HG02678 (cell line): ENCODE results near the gene MMP20.
A peak's percentile ranks its signal among the peaks of the same experiment; 100 is the strongest.
"Not testable (repeated sequence)": the region's sequence is repeated elsewhere in the genome, so short reads cannot be mapped to it uniquely, and the experiment has no call there.

Source experiments
- ATAC-seq: cut with Tn5 transposase; IDR thresholded peaks from one replicate; pipeline ENCODE4 v1.9.1; 2021; ENCODE audit warnings: mild to moderate bottlenecking, moderate library complexity; ENCODE audit not compliant: unreplicated experiment

The MMP20 gene, protein sequence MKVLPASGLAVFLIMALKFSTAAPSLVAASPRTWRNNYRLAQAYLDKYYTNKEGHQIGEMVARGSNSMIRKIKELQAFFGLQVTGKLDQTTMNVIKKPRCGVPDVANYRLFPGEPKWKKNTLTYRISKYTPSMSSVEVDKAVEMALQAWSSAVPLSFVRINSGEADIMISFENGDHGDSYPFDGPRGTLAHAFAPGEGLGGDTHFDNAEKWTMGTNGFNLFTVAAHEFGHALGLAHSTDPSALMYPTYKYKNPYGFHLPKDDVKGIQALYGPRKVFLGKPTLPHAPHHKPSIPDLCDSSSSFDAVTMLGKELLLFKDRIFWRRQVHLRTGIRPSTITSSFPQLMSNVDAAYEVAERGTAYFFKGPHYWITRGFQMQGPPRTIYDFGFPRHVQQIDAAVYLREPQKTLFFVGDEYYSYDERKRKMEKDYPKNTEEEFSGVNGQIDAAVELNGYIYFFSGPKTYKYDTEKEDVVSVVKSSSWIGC

DNA sequence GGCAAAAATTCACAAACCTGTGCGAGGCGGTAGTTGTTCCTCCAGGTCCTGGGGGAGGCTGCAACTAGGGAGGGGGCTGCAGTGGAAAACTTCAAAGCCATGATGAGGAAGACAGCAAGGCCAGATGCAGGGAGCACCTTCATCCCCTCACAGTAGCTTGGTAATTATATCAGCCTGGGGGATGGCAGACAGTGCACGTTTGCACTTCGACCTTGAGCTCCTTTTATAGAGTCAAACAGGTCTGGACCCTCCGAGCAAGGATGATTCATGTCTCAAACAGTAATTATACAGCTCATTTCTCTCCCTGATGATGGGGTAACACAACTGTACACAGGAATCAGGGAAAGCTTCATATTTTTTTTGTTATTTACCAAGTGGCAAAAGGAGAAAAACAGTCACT, at the start of gene MMP20:
Gene MMP20 (minus strand): TSS at position 156 of the 400 bp plus-strand sequence. CDS start 13 bp downstream, at position 143.
- ATAC-seq: no peak

DNA sequence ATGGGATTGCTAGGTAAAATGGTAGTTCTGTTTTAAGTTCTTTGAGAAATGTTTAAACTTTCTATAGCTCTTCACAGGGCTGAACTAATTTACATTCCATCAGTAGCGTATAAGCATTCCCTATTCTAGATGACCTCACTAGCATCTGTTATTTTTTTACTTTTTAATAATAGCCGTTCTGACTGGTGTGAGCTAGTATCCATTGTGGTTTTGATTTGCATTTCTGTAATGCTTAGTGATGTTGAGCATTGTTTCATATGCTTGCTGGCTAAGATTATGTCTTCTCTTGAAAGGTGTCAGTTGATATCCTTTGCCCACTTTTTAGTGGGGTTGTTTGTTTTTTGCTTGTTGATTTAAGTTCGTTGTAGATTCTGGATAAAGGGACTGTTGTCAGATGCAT, 44.5 kb upstream of the MMP20 start:
- ATAC-seq: peak; percentile 65

DNA sequence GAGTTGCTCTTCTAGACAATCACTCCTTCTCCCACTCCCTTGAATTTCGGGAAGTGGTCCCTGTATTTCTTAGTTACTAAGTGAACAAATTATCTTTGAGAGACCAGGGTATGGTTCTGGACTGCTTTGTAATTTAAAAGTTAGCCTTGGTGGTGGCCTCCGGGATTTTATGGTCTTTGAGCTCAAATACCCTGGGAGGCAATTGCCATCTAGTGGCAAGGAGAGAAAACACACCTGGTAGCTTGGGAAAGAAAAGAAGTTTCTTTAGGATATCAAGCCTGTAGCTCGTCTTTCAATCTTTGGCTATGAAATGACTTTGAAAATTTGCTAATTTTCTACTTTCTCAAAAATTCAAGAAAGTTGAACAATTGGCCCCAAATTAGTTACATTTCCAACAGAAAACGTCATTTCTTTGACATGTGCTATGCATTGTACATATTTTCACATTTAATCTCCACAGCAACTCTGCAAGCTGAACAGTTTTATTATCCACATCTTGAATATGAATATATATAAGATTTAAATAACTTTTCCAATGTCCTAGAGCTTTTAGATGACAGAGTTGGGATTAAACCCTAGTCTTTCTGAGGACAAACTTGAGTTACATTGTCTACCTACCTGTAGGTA, 41.3 kb upstream of the MMP20 start:
- peak; percentile 59 for ATAC-seq

DNA sequence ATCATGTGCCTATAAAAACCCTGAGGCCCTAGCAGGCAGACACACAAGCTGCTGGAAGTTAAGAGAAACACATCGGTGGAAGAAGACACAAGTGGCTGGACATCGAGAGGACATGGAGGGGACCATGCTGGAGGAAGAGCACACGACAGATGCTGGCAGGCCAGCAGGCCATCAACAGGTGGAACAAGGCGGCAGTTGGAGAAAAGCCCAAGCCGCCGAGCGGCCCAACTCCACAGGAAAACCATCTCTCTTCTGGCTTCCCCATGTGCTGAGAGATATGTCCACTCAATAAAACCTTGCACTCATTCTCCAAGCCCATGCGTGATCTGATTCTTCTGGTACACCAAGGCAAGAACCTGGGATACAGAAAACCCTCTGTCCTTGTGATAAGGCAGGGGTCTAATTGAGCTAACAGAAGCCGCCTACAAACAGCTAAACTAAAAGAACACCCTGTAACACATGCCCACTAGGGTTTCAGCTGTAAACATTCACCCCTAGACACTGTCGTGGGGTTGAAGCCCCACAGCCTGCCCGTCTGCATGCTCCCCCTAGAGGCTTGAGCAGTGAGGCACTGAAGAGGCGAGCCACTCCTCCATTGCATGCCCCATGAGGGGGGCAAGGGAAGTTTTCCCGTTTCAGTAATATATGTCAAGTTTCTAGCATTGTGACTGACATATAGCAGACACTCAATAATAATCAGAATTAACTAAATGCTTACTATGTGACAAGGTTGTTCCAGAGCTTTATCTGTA, 39.0 kb upstream of the MMP20 start:
- ATAC-seq: no peak

DNA sequence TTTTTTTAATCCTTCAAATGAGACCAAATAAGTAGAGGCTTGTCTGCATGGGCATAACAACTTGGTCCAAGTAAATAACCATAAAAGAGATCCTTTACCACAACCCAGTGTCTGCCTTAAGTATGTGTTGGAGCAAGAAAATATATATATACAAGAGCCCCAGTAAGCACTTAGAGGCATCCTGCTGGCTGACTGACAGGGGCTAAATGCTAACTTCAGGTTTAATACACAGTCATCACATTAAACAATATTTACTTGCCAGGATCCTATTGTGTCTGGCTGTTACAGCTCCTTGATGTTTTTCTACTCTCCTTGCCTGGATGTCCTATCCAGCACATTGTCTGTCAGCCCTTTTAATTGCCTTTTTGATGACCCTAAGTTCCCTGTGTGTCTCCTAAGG, 37.5 kb upstream of the MMP20 start:
- ATAC-seq: no peak

DNA sequence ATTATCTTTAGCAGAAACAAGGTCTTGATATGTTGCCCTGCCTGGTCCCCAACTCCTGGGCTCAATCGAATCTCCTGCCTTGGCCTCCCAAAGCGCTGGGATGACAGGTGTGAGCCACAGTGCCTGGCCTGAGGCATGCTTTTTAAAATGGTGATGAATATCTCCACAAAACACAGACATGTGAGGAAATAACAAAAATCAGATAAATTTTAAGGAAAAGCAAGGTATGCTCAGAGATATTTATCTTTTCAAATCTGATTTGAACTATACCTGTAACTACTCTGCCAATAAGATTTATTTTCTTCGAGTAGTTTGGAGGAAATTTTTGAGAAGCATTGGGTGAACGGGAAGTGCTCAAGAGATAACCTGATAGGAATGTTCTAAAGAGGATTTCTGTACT, 35.9 kb upstream of the MMP20 start:
- no peak for ATAC-seq

DNA sequence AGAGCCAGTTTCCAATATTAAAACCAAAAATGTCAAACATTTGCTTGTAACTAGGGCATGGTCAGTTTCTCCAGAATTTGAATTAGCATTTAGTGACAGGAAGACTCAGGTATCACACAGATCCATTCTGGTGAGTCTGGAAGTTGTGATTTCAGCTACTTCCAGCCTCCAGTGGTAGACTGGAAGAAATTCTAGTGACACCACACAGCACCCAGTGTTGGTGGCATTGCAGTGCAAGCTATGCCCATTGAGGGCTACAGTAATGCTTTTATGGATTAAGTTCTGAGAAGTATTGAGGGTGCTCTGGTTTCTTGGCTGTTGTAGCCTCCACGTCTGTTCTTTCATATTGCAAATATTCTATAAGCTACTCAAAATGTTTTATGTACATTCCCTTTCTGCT, 31.4 kb upstream of the MMP20 start:
- ATAC-seq: no peak

DNA sequence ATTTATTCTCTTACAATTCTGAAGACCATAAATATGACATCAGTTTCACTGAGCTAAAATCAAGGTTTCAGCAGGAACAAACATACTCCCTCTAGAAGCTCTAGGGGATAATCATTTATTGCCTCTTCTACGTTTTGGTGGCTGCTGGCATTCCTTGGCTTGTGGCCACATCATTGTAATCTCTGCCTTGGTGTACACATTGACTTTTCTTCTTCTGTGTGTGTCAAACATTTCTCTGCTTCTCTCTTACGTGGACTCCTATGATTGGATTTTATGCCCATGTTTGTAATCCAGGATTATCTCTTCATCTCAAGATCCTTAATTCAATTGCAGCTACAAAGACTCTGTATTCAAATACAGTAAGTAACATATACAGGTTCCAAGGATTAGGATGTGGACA, 30.4 kb upstream of the MMP20 start:
- ATAC-seq: no peak

DNA sequence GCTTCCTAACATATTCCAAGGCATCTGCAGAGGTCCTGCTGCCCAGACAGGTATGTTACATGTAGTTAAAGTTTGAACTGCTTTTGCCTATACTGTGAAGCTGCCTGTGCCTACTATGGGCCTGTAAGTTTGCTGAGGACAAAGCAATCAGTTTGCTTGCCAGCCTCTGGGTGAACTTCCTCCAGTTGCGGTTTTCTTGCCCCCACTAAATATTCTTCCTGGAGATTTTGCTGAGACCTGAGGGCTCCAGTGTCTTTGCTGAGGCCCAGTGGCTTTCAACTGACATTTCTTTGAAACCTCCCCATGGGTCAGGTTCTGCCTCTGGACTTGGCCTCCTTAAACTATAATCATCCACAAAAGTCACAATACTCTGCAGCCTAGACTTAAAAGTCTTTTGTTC, 29.6 kb upstream of the MMP20 start:
- no peak for ATAC-seq

DNA sequence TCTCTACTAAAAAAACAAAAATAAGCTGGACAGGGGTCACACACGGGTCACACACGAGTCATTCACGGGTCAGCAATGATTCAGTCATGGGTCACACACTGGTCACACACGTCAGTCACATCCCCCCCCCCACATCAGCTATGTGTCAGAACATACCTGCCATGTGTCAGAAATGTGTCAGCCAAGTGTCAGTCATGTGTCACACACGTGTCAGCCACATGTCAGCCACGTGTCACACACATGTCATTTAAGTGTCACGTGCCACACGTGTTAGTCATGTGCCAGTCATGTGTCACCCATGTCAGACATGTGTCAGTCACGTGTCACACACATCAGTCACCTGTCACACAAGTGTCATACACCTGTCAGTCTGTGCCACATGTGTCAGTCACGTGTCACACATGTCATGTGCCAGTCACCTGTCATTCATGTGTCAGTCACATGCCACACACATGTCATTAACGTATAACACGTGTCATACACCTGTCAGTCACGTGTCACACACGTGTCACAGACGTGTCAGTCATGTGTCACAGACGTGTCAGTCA, 28.7 kb upstream of the MMP20 start:
- no peak for ATAC-seq

DNA sequence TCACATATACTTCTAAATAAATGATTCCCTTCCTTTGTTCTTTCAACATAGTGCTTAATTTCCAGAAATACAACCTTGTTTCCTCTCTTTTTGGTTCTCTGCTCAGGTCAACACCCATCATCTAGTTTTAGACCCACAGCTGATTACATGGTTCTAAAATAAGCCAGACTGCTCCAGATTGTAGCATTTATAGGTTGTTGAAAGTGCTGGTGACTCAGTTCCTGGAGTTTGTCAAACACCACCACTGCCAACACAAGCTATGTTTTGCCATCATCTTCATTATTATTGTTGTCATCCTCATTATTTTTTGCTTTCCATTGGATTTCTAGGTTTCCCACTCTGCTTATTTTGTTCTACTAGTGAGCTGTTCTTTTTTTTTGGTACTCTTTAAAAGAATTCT, 22.3 kb upstream of the MMP20 start:
- no peak for ATAC-seq

DNA sequence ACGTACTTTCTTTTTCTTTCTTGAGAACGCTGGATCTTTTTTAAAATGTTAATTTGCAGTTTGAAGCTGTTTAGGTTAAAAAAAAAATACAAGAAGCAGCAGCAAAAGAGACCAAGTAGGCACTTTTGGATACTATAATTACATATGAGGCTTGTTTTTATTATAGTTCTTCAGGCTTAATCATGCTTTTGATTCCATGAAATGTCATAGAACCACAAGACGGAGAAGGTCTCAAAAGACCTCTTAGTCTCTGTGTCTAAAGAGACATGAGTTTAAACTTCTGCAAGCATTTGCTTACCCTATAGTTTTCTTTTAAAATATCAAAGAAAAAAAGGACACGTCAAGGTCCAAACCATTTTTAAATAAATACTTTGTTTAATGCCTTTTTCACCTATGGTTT, 18.8 kb upstream of the MMP20 start:
- ATAC-seq: no peak

DNA sequence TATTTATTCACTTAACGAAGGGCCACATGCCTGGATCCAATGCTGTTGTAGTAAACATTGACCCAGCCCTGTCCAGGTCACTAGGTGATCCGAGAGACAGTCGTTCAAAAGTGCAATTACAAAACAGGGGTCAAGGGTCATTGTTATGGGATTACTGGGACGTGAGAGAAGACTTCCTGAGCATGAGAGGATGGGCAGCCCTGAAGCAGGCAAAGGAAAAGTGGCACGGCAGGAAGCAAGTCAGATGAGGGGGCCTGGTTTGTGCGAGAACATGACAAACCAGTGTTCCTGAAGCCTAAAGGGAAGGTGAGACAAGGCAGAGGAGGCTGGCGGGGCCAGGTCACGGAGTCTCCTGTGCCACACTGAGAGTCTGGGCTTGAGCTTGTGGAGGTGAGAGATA, 15.8 kb upstream of the MMP20 start:
- no peak for ATAC-seq

DNA sequence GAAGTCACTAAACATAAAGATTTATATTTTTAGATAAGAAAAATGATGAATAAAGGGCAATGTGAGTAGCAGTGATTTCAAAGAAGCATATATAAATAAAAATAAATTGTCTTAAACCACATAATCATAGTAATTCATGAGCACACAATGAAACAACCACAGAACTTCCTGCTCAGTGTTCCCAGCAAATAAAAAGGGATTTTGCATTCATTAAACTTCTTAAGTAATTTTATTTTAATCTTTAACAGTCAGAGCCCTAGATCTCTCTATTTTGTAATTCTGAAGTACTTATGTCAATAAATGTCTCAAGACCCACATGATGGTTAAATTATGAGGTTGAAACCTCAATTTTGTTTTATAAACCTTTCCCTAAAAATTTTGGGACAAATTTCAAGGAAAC, 14.5 kb upstream of the MMP20 start:
- ATAC-seq: no peak

DNA sequence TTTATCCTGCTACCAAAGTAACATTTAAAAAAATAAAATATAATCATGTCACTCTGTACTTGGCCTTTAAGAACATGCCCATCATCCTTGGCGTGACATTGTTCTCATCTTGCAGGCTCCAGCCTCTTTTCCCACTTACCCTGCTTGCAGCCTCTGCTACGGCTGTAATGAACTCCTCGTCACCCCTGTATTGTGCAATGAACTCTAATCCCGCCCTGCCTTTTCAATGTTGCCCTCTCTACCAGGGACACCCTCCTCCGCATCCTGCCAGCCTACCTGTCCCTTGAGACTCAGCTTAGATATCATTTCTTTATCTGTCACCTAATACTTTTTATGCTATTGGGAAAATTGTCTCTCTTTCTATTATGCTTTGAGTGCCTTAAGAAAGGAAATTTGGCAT, 12.6 kb upstream of the MMP20 start:
- no peak for ATAC-seq

DNA sequence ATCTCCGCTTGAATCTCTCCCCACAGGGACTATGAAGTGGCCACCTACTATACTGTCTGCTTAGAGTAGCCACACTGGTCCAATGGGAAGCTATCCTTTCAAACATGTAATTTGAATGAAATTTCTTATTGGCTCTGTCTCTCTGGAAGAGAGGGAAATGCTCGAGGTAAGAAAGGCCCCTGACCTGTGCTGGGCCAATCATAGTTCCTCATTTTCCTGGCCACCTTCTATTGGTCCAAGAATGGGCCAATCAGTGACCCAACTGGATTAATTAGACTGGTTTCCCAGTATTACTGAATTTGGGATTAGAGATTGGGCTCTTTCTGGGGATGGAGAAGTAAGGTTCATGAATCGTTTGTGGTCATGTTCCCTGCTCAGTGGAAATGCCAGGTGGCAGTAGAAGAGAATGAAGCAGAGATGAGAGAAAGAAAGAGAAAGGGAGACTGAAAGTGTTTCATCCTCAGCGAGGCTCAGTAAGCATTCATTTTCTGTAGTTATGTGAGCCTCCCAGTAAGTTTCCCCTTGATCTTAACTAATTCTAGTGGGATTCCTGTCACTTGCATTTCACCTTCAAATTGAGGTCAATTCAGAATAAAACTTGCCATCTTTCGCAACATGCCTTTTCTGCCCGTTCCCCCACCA, 8.4 kb upstream of the MMP20 start:
- ATAC-seq: no peak

DNA sequence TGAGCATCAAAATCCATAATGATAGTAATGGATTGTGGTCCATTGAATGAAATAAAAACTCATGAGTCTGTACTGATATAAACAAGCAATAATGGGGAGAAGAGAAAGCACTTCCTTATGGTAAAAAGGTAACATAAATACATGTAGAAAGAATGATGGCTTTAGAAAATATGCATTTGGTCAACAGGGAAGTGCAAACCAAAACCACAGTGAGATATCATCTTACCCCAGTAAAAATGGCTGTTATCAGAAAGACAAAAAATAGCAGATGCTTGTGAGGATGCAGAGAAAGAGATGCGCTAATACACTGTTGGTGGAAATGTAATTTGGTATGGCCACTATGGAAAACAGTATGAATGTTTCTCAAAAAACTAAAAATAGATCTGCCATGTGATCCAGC, 6.9 kb upstream of the MMP20 start:
- ATAC-seq: no peak

DNA sequence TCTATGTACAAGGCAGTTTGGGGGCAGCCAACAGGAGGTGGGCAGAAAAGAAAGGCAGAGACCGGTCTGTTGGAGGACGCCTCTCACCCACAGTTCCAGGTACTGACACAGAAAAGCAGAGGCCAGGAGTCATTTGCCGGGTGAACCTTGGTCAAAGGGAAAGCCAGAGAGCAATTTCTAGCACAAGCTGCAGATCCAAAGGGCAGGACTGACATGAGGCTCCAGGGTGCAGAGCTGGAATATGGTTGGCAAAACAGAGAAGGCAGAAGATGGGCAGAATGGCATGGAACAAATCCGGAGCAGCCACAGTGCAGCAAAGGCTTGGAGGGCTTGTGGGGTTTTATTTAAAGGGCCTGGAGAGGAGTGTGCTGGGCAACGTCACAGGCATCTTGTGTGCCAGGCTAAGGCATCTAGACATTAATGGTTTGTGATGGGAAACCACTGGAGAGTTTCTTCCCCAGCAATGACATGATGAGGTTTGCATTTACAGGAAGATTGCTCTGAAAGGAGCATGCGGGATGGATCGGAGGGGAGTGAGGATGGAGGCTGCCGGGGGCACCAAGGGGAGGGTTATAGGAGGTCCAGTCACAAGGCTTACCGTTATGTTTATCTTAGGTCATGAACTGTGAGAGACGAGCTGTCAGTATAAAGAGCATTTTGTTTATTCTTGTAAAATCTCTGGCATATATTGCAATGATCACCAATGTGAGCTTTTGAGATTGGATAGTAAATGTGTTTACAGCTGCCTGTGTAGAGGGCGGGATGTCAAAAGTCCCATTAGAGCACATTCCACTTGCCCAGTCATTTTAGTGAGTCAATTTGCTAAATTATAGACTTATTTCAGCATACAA, 5.7 kb upstream of the MMP20 start:
- no peak for ATAC-seq

DNA sequence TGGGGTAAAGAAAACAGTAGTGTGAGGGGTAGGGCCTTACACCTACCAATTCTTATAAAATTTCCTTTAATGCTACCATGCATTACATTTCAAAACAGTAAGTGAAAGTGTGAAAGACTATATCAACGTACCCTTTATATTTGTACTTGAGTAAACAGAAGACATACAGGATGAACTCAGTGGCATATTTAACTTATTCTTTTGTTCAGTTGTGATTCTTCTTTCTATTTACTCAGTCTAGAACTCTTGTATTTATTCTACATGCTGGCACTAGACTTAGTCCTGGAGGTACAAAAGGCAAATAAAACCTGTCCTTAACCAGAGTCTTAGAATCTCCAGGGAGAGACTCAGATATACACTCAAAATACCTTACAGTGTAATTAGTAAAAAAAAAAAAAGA, 4.8 kb upstream of the MMP20 start:
- not testable (repeated sequence) for ATAC-seq

DNA sequence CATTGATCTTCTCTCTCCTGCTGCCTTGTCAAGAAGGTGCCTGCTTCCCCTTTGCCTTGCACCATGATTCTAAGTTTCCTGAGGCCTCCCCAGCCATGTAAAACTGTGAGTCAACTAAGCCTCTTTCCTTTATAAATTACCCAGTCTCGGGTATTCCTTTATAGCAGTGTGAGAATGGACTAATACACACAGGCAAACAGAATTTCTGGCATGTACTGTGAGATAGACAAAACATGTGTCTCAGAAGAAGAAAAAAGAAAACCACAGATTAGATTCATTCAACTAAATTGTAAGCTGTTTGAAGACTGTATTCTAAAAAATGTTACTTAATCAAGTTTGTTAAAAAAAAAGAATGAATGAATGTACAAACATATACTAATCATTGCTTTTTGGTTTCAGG, 1.5 kb upstream of the MMP20 start:
- no peak for ATAC-seq
